Thyroid gland (tissue), 4 donors: Measurements from ENCODE around the gene RHBDD1.

Experiments used
- CTCF ChIP-seq, 6 experiments: fragments of 200-600 bp in 3 of 6; fragments of 450-650 bp in 3 of 6; sonication (generic) in 3 of 6; IDR thresholded peaks; one replicate each; pipeline ENCODE4 v1.5.1; 2016 to 2019; ENCODE audit warnings: antibody characterized with exemption in 6 of 6, mild to moderate bottlenecking in 2 of 6, inconsistent platforms in 1 of 6, moderate library complexity in 1 of 6
- POLR2A ChIP-seq, 2 donors: fragments of 450-650 bp; IDR thresholded peaks; one replicate each; pipeline ENCODE4 v1.6.1; 2017; ENCODE audit warnings: antibody characterized with exemption in 2 of 2, mild to moderate bottlenecking in 2 of 2, moderate library complexity in 1 of 2

GRCh38 chr2:227035711-227036367 lies 200.0 kb downstream of the RHBDD1 start:
- TF ChIP-seq CTCF (IDR thresholded peaks at IDR 0.05), result no peak
- no peak for TF ChIP-seq POLR2A (IDR thresholded peaks at IDR 0.05)
